ENCODE data around the gene OOSP4A.

- TF ChIP-seq CTCF (IDR thresholded peaks at IDR 0.05; ENCODE audit: poor library complexity, severe bottlenecking), result no peak
- no peak for TF ChIP-seq EP300 (conservative IDR thresholded peaks at IDR 0.05; ENCODE audit: poor library complexity, severe bottlenecking)
- no peak for TF ChIP-seq REST (IDR thresholded peaks at IDR 0.05; ENCODE audit: borderline replicate concordance)
- no peak for TF ChIP-seq RAD21 (conservative IDR thresholded peaks at IDR 0.05)
Measured at GRCh38 chr11:59954219-59954847, 9.5 kb upstream of the OOSP4A start.

Measured in neural cell (in vitro differentiated cells).